ENCODE data around the gene MSANTD1.

GRCh38 chr4:3245676-3246075 is 3.3 kb upstream of the MSANTD1 start:
- TF ChIP-seq REST (IDR thresholded peaks at IDR 0.05; ENCODE audit: insufficient replicate concordance, low read depth), result no peak
- no peak for TF ChIP-seq CTCF (IDR thresholded peaks at IDR 0.05; ENCODE audit: insufficient read depth, low read length)
- no peak for TF ChIP-seq POLR2AphosphoS5 (IDR thresholded peaks at IDR 0.05; ENCODE audit: low read depth)
- no peak for TF ChIP-seq SPI1 (IDR thresholded peaks at IDR 0.05; ENCODE audit: borderline replicate concordance, low read depth)

Data from HL-60 (cell line).